HUES48 (cell line): Measurements from ENCODE around the gene CPN2.

Experiments used
- H3K27ac ChIP-seq: one replicate; pipeline ENCODE4 v1.7.0; 2013; ENCODE audit warnings: low read depth, low read length, inconsistent platforms
- H3K27me3 ChIP-seq: 2 replicates; pipeline ENCODE4 v1.6.1; 2013; ENCODE audit warnings: mild to moderate bottlenecking, low read length; ENCODE audit not compliant: control insufficient read depth, insufficient read depth
- H3K36me3 ChIP-seq: 2 replicates; pipeline ENCODE4 v1.6.1; 2013; ENCODE audit warnings: low read length; ENCODE audit not compliant: control insufficient read depth, insufficient read depth
- H3K4me1 ChIP-seq: 2 replicates; pipeline ENCODE4 v1.6.1; 2013; ENCODE audit warnings: mild to moderate bottlenecking, low read length; ENCODE audit not compliant: control insufficient read depth, insufficient read depth
- H3K4me3 ChIP-seq: 2 replicates; pipeline ENCODE4 v1.5.1; 2013; ENCODE audit warnings: mild to moderate bottlenecking, low read depth, low read length
- H3K9ac ChIP-seq: 2 replicates; pipeline ENCODE4 v1.6.1; 2013; ENCODE audit warnings: mild to moderate bottlenecking, low read depth, low read length, moderate library complexity
- H3K9me3 ChIP-seq: 2 replicates; pipeline ENCODE4 v1.6.1; 2013; ENCODE audit warnings: low read length; ENCODE audit not compliant: control insufficient read depth, insufficient read depth

The CPN2 gene

GRCh38 chr3:194320744-194321243 lies 30.3 kb downstream of the CPN2 start:
- Histone ChIP-seq H3K36me3 (no peaks in the 10 kb centered on the region), H3K9me3 (peaks cover 26% of the 10 kb centered on the region), H3K27ac (peak overlapping the region; percentile 27), H3K9ac (no peak overlapping the region), H3K4me3 (no peak overlapping the region), H3K27me3 (peaks cover 16% of the 10 kb centered on the region), H3K4me1 (peaks cover 5% of the 10 kb centered on the region; the same call in 1 of the 2 replicates)

- Histone ChIP-seq H3K4me1 (peaks cover 8% of the 10 kb centered on the region), H3K27ac (peak overlapping the region; percentile 19), H3K27me3 (peaks cover 16% of the 10 kb centered on the region), H3K36me3 (no peaks in the 10 kb centered on the region), H3K9me3 (peaks cover 26% of the 10 kb centered on the region), H3K9ac (no peak overlapping the region), H3K4me3 (no peak overlapping the region)
These were observed 31.0 kb downstream of the CPN2 start for GRCh38 chr3:194320100-194320499.

GRCh38 chr3:194318511-194319161 lies 32.5 kb downstream of the CPN2 start:
- H3K4me3 ChIP-seq: no peak overlapping the region
- peaks cover 14% of the 10 kb centered on the region for H3K4me1 ChIP-seq
- no peaks in the 10 kb centered on the region for H3K36me3 ChIP-seq
- no peak overlapping the region for H3K9ac ChIP-seq
- H3K27me3 ChIP-seq: peaks cover 27% of the 10 kb centered on the region
- peaks cover 23% of the 10 kb centered on the region for H3K9me3 ChIP-seq
- H3K27ac ChIP-seq: peak overlapping the region; percentile 70

- H3K36me3 ChIP-seq: no peaks in the 10 kb centered on the region
- no peak overlapping the region for H3K9ac ChIP-seq
- H3K27ac ChIP-seq: no peak overlapping the region
- H3K9me3 ChIP-seq: peaks cover 23% of the 10 kb centered on the region
- no peak overlapping the region for H3K4me3 ChIP-seq
- peaks cover 23% of the 10 kb centered on the region for H3K4me1 ChIP-seq
- H3K27me3 ChIP-seq: peaks cover 42% of the 10 kb centered on the region
These were observed 34.2 kb downstream of the CPN2 start for GRCh38 chr3:194316918-194317317.

- peaks cover 42% of the 10 kb centered on the region for H3K27me3 ChIP-seq
- peaks cover 23% of the 10 kb centered on the region for H3K9me3 ChIP-seq
- peak overlapping the region; percentile 29; the same call in 1 of the 2 replicates for H3K4me3 ChIP-seq
- no peaks in the 10 kb centered on the region for H3K36me3 ChIP-seq
- no peak overlapping the region for H3K27ac ChIP-seq
- H3K9ac ChIP-seq: no peak overlapping the region
- H3K4me1 ChIP-seq: peaks cover 23% of the 10 kb centered on the region
These were observed 35.2 kb downstream of the CPN2 start for GRCh38 chr3:194315965-194316361.

GRCh38 chr3:194315088-194315964 lies 35.8 kb downstream of the CPN2 start:
- Histone ChIP-seq H3K36me3 (no peaks in the 10 kb centered on the region), H3K27ac (peak overlapping the region; percentile 11), H3K9ac (no peak overlapping the region), H3K4me1 (peaks cover 23% of the 10 kb centered on the region), H3K27me3 (peaks cover 42% of the 10 kb centered on the region), H3K4me3 (peak overlapping the region; percentile 48), H3K9me3 (peaks cover 23% of the 10 kb centered on the region)

- Histone ChIP-seq H3K27ac (no peak overlapping the region), H3K4me1 (peaks cover 23% of the 10 kb centered on the region), H3K9ac (no peak overlapping the region), H3K36me3 (no peaks in the 10 kb centered on the region), H3K4me3 (no peak overlapping the region), H3K9me3 (peaks cover 20% of the 10 kb centered on the region), H3K27me3 (peaks cover 42% of the 10 kb centered on the region)
These were observed 36.6 kb downstream of the CPN2 start for GRCh38 chr3:194314388-194315068.

GRCh38 chr3:194313560-194314387 lies 37.4 kb downstream of the CPN2 start:
- Histone ChIP-seq H3K27ac (no peak overlapping the region), H3K9me3 (peaks cover 12% of the 10 kb centered on the region), H3K27me3 (peaks cover 42% of the 10 kb centered on the region), H3K4me3 (no peak overlapping the region), H3K4me1 (peaks cover 23% of the 10 kb centered on the region), H3K9ac (no peak overlapping the region), H3K36me3 (no peaks in the 10 kb centered on the region)

GRCh38 chr3:194312743-194313281 lies 38.3 kb downstream of the CPN2 start:
- Histone ChIP-seq H3K4me3 (no peak overlapping the region), H3K27ac (no peak overlapping the region), H3K9me3 (peaks cover 3% of the 10 kb centered on the region; the same call in 1 of the 2 replicates), H3K9ac (no peak overlapping the region), H3K27me3 (peaks cover 42% of the 10 kb centered on the region), H3K4me1 (peaks cover 23% of the 10 kb centered on the region), H3K36me3 (no peaks in the 10 kb centered on the region)

- H3K36me3 ChIP-seq: no peaks in the 10 kb centered on the region
- peaks cover 27% of the 10 kb centered on the region for H3K4me1 ChIP-seq
- no peak overlapping the region for H3K9ac ChIP-seq
- H3K4me3 ChIP-seq: no peak overlapping the region
- no peak overlapping the region for H3K27ac ChIP-seq
- no peaks in the 10 kb centered on the region for H3K9me3 ChIP-seq
- peaks cover 39% of the 10 kb centered on the region for H3K27me3 ChIP-seq
These were observed 38.9 kb downstream of the CPN2 start for GRCh38 chr3:194312186-194312742.
